K562 (cell line): ENCODE results near the gene GFRAL. TPM values are rescaled to one million over a fixed set of nuclear protein-coding genes. Genes with fewer than 3 reads are reported as not detected.

Experiments
- ATAC-seq: fragments of 200-7000 bp; cut with Tn5 transposase; 3 replicates; pipeline ENCODE4 v1.9.1; 2020; ENCODE audit warnings: moderate library complexity
- BruUV-seq: library from RNA; stranded (reverse); fragments of 400-500 nt; replicated peaks from 2 replicates; lab custom pipeline; 2021; lab: Mats Ljungman, UMichigan
- CTCF ChIA-PET: fragments of 300-600 bp; formaldehyde crosslinking; extraction: SDS; loops from one replicate; lab custom pipeline; 2021; ENCODE audit warnings: low intra/inter-chr PET ratio; lab: Yijun Ruan, JAX
- POLR2A ChIA-PET: fragments of 300-600, 350-650 bp; sonication (Branson Sonifier 250); formaldehyde crosslinking; extraction: SDS; loops from one replicate; lab custom pipeline; 2021; ENCODE audit warnings: antibody characterized with exemption, inconsistent platforms; lab: Yijun Ruan, JAX
- DNase-seq, 4 experiments: peaks; one replicate each; pipeline versions ENCODE4 v3.0.0 to v3.0.0-alpha.2; 2011 to 2018; ENCODE audit warnings: low spot score in 3 of 4, mixed read lengths in 3 of 4; ENCODE audit errors: extremely low read depth in 1 of 4
- FAIRE-seq: peaks from 2 replicates; lab custom pipeline; 2011; peaks lifted over from hg19 to GRCh38; lab: Jason Lieb, UNC
- H2AFZ ChIP-seq: 2 replicates; pipeline ENCODE4 v1.6.0; 2011; ENCODE audit warnings: low read depth, low read length, control low read depth, inconsistent platforms
- H3K27ac ChIP-seq: fragments of 200-600 bp; 3 replicates; pipeline ENCODE4 v1.8.0; 2011; ENCODE audit warnings: low read depth, mild to moderate bottlenecking, control low read depth, inconsistent platforms, low read length, moderate library complexity, mixed read lengths; ENCODE audit errors: extremely low read depth
- H3K27me3 ChIP-seq, 2 experiments: fragments of 300-600 bp in 1 of 2; 2 replicates in 1 of 2; 3 replicates in 1 of 2; pipeline versions ENCODE4 v1.6.0 to v1.8.0; 2011; ENCODE audit warnings: inconsistent platforms in 2 of 2, low read length in 2 of 2, mild to moderate bottlenecking in 1 of 2, mixed read lengths in 1 of 2, moderate library complexity in 1 of 2; ENCODE audit not compliant: control insufficient read depth in 2 of 2, insufficient read depth in 2 of 2
- H3K36me3 ChIP-seq: fragments of 300-600 bp; 3 replicates; pipeline ENCODE4 v1.8.0; 2011; ENCODE audit warnings: mild to moderate bottlenecking, low read length, inconsistent platforms; ENCODE audit not compliant: control insufficient read depth, insufficient read depth
- H3K4me1 ChIP-seq, 2 experiments: fragments of 200-600 bp in 1 of 2; replicated peaks in 1 of 2; 2 replicates in 1 of 2; 3 replicates in 1 of 2; pipeline versions ENCODE4 v1.5.1 to v1.8.0; 2011; ENCODE audit warnings: inconsistent platforms in 2 of 2, low read length in 2 of 2, mild to moderate bottlenecking in 1 of 2, mixed read lengths in 1 of 2, moderate library complexity in 1 of 2; ENCODE audit not compliant: control insufficient read depth in 2 of 2, insufficient read depth in 2 of 2
- H3K4me2 ChIP-seq: 2 replicates; pipeline ENCODE4 v1.6.1; 2011; ENCODE audit warnings: low read length, control low read depth, inconsistent platforms, mixed read lengths; ENCODE audit not compliant: insufficient read depth
- H3K4me3 ChIP-seq: fragments of 200-600 bp; sonication (generic), shearing (Covaris generic); 2 replicates; pipeline ENCODE4 v1.5.1; 2016; ENCODE audit warnings: control low read depth, inconsistent platforms
- H3K79me2 ChIP-seq: fragments of 200-600 bp; 3 replicates; pipeline ENCODE4 v1.8.0; 2011; ENCODE audit warnings: low read length, inconsistent platforms; ENCODE audit not compliant: control insufficient read depth, insufficient read depth
- H3K9ac ChIP-seq, 2 experiments: 2 replicates each; pipeline versions ENCODE4 v1.6.0 to v1.6.1; 2011; ENCODE audit warnings: low read depth in 2 of 2, low read length in 2 of 2, control low read depth in 1 of 2, inconsistent platforms in 1 of 2, mild to moderate bottlenecking in 1 of 2, mixed read lengths in 1 of 2; ENCODE audit not compliant: insufficient read depth in 1 of 2
- H3K9me1 ChIP-seq: one replicate; pipeline ENCODE4 v1.6.0; 2011; ENCODE audit warnings: inconsistent platforms, mild to moderate bottlenecking, low read length, moderate library complexity; ENCODE audit not compliant: control insufficient read depth, insufficient read depth
- H3K9me3 ChIP-seq: replicated peaks from 2 replicates; pipeline ENCODE4 v1.5.1; 2011; ENCODE audit warnings: low read depth, low read length, inconsistent platforms; ENCODE audit not compliant: control insufficient read depth, insufficient read depth
- H4K20me1 ChIP-seq: replicated peaks from 2 replicates; pipeline ENCODE4 v1.6.1; 2011; ENCODE audit warnings: low read length, inconsistent platforms, mixed read lengths; ENCODE audit not compliant: control insufficient read depth, insufficient read depth
- DIDO1 ChIP-seq: fragments of 450-650 bp; IDR thresholded peaks from 2 replicates; pipeline ENCODE4 v1.6.1; 2016; ENCODE audit warnings: low read depth, missing biosample characterization, missing genetic modification characterization
- DPF2 ChIP-seq: fragments of 450-650 bp; IDR thresholded peaks from 2 replicates; pipeline ENCODE4 v1.6.1; 2016
- GABPA ChIP-seq: fragments of 200-800 bp; sonication (Bioruptor generic); conservative IDR thresholded peaks from 2 replicates; pipeline ENCODE4 v1.6.1; 2016; ENCODE audit warnings: low read depth, missing genetic modification characterization, missing compliant biosample characterization
- GATAD2A ChIP-seq: fragments of 450-650 bp; IDR thresholded peaks from 2 replicates; pipeline ENCODE4 v1.6.1; 2017
- IFI16 ChIP-seq: fragments of 250-450 bp; sonication (Bioruptor Pico); IDR thresholded peaks from 2 replicates; pipeline ENCODE4 v2.1.2; 2022; ENCODE audit warnings: mild to moderate bottlenecking, inconsistent platforms
- MECOM ChIP-seq: fragments of 250-450 bp; sonication (Bioruptor Pico); IDR thresholded peaks from 2 replicates; pipeline ENCODE4 v1.8.0; 2022; ENCODE audit warnings: inconsistent platforms
- SAP30 ChIP-seq: fragments of 200-600 bp; sonication (generic); IDR thresholded peaks from 2 replicates; pipeline ENCODE4 v1.6.1; 2012; ENCODE audit warnings: borderline replicate concordance, low read depth, mild to moderate bottlenecking, moderate library complexity, low read length, control low read depth, inconsistent platforms; ENCODE audit not compliant: insufficient read depth, poor library complexity, severe bottlenecking
- TBL1XR1 ChIP-seq, 2 experiments: IDR thresholded peaks; 2 replicates each; pipeline ENCODE4 v1.6.1; 2012; ENCODE audit warnings: improper control_type of control experiment in 2 of 2, low read length in 2 of 2, mild to moderate bottlenecking in 1 of 2
- ZNF140 ChIP-seq: fragments of 250-450 bp; sonication (Bioruptor Pico); IDR thresholded peaks from 2 replicates; pipeline ENCODE4 v1.8.0; 2021; ENCODE audit warnings: moderate library complexity, mild to moderate bottlenecking, inconsistent platforms
- WGBS: fragments of 100-300 bp; shearing (Covaris generic); methylation state at CpG from one replicate; pipeline ENCODE4 v1.1.6; 2016; ENCODE audit warnings: low coverage, mixed read lengths; ENCODE audit not compliant: insufficient coverage; ENCODE audit errors: missing lambda C conversion rate; 5-methylcytosine and 5-hydroxymethylcytosine counted together
- in situ Hi-C: fragments of 300-500 bp; cut with MboI; formaldehyde crosslinking; loops from 4 replicates; pipeline ENCODE4 v1.15.0; 2018; ENCODE audit warnings: inconsistent platforms, mixed read lengths
- intact Hi-C: fragments of 100-400 bp; cut with micrococcal nuclease; formaldehyde crosslinking; loops from 2 replicates; pipeline ENCODE4 v1.14.2; 2022
- polyA plus RNA-seq, 8 experiments: library from polyadenylated mRNA; depleted of rRNA in 4 of 8; stranded (reverse) in 5 of 8; unstranded in 3 of 8; fragments of >200 nt; fragmentation: Nextera tagmentation in 2 of 8; fragmentation: Illumina TruSeq in 1 of 8; extraction: Ambion mirVana in 2 of 8; extraction: Trizol in 1 of 8; gene quantifications; 2 replicates each; pipeline versions ENCODE4 v1.2.1 to v1.2.3, GENCODE V29; 2011 to 2014; ENCODE audit warnings: inconsistent platforms in 1 of 8, missing spikeins in 1 of 8
- total RNA-seq, 7 experiments: library from RNA; depleted of rRNA in 6 of 7; stranded (reverse); fragments of >200 nt in 6 of 7; fragmentation: Illumina TruSeq in 2 of 7; extraction: Trizol in 2 of 7; gene quantifications; 2 replicates each; pipeline versions ENCODE4 v1.2.1 to v1.2.3, GENCODE V29; 2011 to 2021; ENCODE audit warnings: low replicate concordance in 1 of 7
- TF ChIP-seq, protein P1 (sequence below): fragments of 450-650 bp; IDR thresholded peaks from 2 replicates; pipeline ENCODE4 v1.6.1; 2017; ENCODE audit warnings: antibody characterized with exemption, mild to moderate bottlenecking
- TF ChIP-seq, protein P2 (sequence below): IDR thresholded peaks from 3 replicates; pipeline ENCODE4 v1.6.1; 2011; ENCODE audit warnings: borderline replicate concordance, mild to moderate bottlenecking; ENCODE audit not compliant: insufficient read length, insufficient read depth
- TF ChIP-seq, protein P3 (sequence below): sonication (generic); formaldehyde crosslinking; IDR thresholded peaks from 2 replicates; pipeline ENCODE4 v1.8.1; 2023; ENCODE audit warnings: mild to moderate bottlenecking, missing genetic modification reagents
- TF ChIP-seq, protein P4 (sequence below): sonication (generic); formaldehyde crosslinking; IDR thresholded peaks from 2 replicates; pipeline ENCODE4 v1.9.0; 2022; ENCODE audit warnings: mild to moderate bottlenecking, missing genetic modification reagents

Gene GFRAL
- total and polyA plus RNA-seq, 9 of the 15 experiments (the other 6 are each of a cell fraction or from before 2014, with no cell fraction given) = not detected

DNA sequence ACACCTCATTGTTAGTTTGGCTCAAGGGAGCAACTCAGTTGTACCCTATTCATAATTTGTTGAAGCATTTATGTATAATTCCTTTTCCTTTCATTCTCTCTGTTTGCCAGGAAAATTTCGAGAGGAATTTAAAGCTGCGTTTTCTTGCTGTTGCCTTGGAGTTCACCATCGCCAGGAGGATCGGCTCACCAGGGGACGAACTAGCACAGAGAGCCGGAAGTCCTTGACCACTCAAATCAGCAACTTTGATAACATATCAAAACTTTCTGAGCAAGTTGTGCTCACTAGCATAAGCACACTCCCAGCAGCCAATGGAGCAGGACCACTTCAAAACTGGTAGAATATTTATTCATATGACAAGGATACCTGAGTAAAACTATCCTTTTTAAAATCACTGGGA, 45.2 kb upstream of the GFRAL start:
- H3K9me3 ChIP-seq = no peaks in the 10 kb centered on the region; the same call in 1 of the 2 replicates
- H3K4me1 ChIP-seq = no peaks in the 10 kb centered on the region
- H2AFZ ChIP-seq = no peak overlapping the region
- H4K20me1 ChIP-seq = no peaks in the 10 kb centered on the region
- POLR2A ChIA-PET = no interaction called here
- FAIRE-seq (no peak), DNase-seq (no peak), ATAC-seq (no peak)
- intact Hi-C loops = no loop called here
- no peaks in the 10 kb centered on the region for H3K9me1 ChIP-seq
- WGBS = 3% methylated on average over 6 of the region's 6 CpGs
- no peaks in the 10 kb centered on the region for H3K79me2 ChIP-seq
- CTCF ChIA-PET = no interaction called here
- H3K4me3 ChIP-seq = no peak overlapping the region
- H3K36me3 ChIP-seq = no peaks in the 10 kb centered on the region
- no peaks in the 10 kb centered on the region for H3K27me3 ChIP-seq
- in situ Hi-C loops = no loop called here
- no peak overlapping the region for H3K9ac ChIP-seq
- no peak overlapping the region for H3K4me2 ChIP-seq
- TF ChIP-seq IFI16 (CRISPR knock-in tag) (no peak), GABPA (no peak), DIDO1 (tag) (no peak), SAP30 (no peak), GATAD2A (no peak), ZNF140 (CRISPR knock-in tag) (no peak), TBL1XR1 (IDR thresholded peaks at IDR 0.05; ENCODE audit: low read length in 2 of 2) (no peak), DPF2 (no peak), MECOM (CRISPR knock-in tag) (no peak)
- TF ChIP-seq, protein P1, sequence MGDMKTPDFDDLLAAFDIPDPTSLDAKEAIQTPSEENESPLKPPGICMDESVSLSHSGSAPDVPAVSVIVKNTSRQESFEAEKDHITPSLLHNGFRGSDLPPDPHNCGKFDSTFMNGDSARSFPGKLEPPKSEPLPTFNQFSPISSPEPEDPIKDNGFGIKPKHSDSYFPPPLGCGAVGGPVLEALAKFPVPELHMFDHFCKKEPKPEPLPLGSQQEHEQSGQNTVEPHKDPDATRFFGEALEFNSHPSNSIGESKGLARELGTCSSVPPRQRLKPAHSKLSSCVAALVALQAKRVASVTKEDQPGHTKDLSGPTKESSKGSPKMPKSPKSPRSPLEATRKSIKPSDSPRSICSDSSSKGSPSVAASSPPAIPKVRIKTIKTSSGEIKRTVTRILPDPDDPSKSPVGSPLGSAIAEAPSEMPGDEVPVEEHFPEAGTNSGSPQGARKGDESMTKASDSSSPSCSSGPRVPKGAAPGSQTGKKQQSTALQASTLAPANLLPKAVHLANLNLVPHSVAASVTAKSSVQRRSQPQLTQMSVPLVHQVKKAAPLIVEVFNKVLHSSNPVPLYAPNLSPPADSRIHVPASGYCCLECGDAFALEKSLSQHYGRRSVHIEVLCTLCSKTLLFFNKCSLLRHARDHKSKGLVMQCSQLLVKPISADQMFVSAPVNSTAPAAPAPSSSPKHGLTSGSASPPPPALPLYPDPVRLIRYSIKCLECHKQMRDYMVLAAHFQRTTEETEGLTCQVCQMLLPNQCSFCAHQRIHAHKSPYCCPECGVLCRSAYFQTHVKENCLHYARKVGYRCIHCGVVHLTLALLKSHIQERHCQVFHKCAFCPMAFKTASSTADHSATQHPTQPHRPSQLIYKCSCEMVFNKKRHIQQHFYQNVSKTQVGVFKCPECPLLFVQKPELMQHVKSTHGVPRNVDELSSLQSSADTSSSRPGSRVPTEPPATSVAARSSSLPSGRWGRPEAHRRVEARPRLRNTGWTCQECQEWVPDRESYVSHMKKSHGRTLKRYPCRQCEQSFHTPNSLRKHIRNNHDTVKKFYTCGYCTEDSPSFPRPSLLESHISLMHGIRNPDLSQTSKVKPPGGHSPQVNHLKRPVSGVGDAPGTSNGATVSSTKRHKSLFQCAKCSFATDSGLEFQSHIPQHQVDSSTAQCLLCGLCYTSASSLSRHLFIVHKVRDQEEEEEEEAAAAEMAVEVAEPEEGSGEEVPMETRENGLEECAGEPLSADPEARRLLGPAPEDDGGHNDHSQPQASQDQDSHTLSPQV = no peak
- TF ChIP-seq, protein P2, sequence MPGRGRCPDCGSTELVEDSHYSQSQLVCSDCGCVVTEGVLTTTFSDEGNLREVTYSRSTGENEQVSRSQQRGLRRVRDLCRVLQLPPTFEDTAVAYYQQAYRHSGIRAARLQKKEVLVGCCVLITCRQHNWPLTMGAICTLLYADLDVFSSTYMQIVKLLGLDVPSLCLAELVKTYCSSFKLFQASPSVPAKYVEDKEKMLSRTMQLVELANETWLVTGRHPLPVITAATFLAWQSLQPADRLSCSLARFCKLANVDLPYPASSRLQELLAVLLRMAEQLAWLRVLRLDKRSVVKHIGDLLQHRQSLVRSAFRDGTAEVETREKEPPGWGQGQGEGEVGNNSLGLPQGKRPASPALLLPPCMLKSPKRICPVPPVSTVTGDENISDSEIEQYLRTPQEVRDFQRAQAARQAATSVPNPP = no peak
- TF ChIP-seq, protein P3, sequence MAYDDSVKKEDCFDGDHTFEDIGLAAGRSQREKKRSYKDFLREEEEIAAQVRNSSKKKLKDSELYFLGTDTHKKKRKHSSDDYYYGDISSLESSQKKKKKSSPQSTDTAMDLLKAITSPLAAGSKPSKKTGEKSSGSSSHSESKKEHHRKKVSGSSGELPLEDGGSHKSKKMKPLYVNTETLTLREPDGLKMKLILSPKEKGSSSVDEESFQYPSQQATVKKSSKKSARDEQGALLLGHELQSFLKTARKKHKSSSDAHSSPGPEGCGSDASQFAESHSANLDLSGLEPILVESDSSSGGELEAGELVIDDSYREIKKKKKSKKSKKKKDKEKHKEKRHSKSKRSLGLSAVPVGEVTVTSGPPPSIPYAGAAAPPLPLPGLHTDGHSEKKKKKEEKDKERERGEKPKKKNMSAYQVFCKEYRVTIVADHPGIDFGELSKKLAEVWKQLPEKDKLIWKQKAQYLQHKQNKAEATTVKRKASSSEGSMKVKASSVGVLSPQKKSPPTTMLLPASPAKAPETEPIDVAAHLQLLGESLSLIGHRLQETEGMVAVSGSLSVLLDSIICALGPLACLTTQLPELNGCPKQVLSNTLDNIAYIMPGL (CRISPR knock-in tag) = no peak
- TF ChIP-seq, protein P4, sequence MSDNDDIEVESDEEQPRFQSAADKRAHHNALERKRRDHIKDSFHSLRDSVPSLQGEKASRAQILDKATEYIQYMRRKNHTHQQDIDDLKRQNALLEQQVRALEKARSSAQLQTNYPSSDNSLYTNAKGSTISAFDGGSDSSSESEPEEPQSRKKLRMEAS (CRISPR knock-in tag) = no peak
- no peak overlapping the region for H3K27ac ChIP-seq
- BruUV-seq = no TSS peak
